AG08395 (cell line): ENCODE results near the gene PASK.

Source experiments
- DNase-seq: peaks from one replicate; pipeline ENCODE4 v3.0.0; 2012; ENCODE audit warnings: mixed read lengths, low spot score

PASK gene

GRCh38 chr2:241126201-241126611 is 23.1 kb downstream of the PASK start:
- no peak for DNase-seq

DNA sequence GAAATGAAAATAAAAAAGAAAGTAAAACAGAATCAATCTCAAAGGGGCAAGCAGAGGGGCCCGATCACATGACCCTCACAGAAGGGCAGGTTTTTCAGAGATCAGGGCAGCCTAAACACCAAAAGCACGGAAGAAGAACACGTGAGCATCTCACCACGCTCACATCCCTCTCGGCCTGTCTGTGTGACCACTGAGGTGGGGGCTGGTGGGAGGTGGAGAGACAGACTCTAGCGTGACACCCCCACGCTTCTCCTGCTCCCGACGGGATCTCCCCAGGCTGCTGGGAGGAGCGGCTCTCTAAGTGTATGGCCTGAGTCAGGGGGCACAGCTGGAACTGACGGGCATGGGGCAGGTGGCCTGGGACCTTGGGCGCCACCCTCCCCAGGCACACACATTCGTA is 23.6 kb downstream of the PASK start:
- DNase-seq, result no peak

DNA sequence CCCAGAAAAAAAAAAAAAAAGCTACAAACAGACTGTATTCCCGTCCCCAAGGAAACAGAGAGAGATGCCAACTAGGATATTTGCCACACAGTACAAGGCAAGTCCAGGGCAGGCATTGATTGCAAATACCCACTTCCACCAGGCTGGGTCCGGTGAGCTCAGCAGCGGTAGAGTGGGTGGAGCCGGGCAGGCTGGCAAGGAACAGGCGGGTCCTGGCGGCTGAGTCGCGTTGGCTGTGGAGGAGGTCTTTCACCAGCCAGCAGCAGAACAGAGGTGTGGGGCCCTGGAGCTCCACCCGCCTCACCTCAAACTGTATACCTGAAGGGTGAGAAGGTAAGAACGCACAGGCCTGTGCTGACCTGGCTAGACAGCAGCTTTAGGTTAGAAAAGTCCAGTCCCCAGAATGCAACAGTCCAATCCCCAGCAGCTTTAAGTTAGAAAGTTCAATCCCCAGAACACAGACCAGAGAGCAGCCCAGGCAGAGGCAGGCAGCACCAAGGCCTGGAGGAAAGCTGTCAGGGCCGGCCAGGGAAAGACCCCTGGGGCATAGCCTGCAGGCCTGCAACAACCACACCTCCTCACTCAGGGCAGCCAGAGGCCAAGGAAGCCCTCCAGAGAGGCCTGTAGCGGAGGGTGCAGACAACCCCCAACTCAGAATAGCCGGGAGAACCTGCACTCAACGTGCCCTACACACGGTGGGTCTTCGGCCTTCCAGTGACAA is 25.3 kb downstream of the PASK start:
- no peak for DNase-seq

GRCh38 chr2:241122376-241123002 is 26.8 kb downstream of the PASK start:
- no peak for DNase-seq

DNA sequence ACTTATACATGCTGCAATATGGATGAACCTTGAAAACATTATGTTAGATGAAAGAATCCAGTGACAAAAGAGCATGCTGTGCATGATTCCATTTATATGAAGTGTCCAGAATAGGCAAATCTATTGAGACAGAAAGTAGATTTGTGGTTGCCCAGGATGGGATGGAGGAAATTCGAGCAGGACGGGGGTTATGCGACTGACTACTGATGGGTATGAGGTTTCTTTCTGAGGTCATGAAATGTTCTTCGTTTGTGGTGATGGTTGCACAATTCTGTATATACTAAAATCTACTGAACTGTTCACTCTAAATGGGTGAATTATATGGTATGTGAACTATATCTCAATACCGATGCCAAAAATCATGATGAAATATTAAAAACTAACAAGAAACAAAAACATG is 28.3 kb downstream of the PASK start:
- no peak for DNase-seq

- no peak for DNase-seq
Observed at GRCh38 chr2:241120440-241120839, 28.8 kb downstream of the PASK start.

- DNase-seq, result no peak
Observed at GRCh38 chr2:241118737-241119505, 30.4 kb downstream of the PASK start.

- DNase-seq, result no peak
Observed at GRCh38 chr2:241116606-241117560, 32.4 kb downstream of the PASK start.

- DNase-seq, result no peak
Observed at GRCh38 chr2:241115361-241115760, 33.9 kb downstream of the PASK start.

- no peak for DNase-seq
Observed at GRCh38 chr2:241114836-241115235, 34.4 kb downstream of the PASK start.

DNA sequence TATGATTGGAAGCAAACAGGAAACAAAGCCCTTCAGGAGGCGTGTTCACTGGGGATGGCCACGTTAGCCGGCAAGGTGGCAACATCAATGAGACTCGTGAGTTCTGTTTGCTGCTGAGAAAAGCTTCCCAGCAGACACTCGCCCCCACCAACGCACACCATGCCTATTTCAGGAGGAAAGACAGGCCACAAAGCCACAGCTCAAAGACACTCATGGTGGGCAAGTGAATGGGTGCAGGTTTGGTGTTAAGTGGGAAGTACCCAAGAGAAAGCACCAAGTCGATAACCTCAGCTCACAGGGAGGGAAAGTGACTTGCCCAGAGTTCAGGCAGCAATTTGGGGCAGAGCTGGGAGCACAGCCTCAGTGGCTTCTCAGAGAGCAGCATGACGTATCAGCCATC is 36.7 kb downstream of the PASK start:
- DNase-seq, result no peak

GRCh38 chr2:241112046-241112445 is 37.2 kb downstream of the PASK start:
- no peak for DNase-seq

DNA sequence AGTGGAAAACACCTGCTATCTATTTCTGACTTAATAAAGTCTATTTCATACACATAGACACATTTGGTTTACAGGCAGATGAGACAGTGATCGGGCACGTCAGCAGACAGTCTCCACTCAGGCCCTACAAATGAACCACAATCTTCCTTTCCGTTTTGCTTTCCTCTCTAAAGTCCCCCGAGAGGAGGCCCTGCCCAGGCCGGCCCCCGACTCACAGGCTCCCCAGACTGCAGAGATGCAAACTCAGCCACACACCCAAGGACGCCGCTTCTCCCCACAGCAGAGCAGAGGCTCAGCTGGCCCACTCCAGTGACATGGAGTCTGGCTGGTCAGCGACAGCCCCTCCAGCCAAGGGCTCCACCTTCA is 37.8 kb downstream of the PASK start:
- DNase-seq, result no peak

DNA sequence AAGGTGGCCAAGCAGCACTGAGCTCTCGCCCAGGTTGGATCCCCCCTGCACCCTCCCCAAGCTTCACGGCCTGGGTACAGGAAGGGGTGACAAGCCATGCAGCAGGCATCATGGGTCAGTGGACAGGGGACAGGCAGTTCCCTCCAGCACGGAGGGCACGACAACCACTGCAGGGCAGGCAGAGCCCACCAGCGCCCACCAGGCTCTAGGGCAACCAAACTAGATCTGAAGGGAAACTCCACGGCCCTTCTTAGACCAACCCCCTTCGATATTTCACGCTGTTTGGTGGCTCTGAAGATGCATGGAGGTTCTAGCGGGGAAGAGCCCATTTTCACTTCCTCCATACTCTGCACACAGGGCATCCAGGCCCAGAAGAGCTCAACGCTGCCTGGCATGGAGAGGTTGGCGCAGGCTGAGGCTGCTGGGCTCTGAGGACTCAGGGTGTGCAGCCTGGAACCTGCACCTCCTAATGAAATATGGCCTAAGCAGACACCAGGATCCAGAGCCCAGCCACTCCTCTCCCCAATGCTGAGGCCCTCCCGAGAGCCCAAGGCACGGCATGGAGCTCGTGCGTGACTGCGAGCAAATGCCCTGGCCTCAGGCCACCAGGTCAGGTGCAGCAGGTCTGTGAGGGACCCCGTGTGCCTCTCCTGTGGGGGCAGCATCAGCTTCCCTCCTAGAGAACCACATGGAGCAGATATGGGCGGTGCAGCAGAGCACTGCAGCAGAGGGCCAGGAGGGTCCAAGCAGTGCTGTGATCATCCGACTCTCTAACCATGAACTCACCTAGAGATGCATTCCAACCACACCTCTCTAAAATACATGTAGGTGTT is 38.4 kb downstream of the PASK start:
- no peak for DNase-seq

DNA sequence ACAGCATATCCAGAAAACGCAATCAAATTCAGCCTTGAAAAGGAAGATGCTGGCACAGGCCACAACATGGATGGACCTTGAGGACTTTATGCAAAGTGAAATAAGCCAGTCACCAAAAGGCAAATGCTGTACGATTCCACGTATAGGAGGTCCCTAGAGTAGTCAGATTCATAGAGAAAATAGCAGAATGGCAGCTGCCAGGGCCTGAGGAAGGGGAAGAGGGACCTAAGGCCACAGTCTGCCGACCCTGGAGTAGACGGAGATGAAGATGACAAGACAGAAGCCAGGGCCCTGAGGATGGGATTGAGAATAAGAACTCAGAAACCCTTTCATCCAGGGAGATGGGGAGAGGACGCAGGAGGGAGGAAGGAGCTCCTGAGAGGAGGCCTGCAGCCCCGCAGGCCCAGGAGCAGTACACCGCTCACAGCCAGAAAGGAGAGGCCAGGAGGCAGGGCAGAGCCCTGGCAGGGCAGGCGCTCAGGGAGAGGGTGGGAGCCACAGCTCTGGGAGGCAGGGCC is 39.1 kb downstream of the PASK start:
- DNase-seq, result no peak

DNA sequence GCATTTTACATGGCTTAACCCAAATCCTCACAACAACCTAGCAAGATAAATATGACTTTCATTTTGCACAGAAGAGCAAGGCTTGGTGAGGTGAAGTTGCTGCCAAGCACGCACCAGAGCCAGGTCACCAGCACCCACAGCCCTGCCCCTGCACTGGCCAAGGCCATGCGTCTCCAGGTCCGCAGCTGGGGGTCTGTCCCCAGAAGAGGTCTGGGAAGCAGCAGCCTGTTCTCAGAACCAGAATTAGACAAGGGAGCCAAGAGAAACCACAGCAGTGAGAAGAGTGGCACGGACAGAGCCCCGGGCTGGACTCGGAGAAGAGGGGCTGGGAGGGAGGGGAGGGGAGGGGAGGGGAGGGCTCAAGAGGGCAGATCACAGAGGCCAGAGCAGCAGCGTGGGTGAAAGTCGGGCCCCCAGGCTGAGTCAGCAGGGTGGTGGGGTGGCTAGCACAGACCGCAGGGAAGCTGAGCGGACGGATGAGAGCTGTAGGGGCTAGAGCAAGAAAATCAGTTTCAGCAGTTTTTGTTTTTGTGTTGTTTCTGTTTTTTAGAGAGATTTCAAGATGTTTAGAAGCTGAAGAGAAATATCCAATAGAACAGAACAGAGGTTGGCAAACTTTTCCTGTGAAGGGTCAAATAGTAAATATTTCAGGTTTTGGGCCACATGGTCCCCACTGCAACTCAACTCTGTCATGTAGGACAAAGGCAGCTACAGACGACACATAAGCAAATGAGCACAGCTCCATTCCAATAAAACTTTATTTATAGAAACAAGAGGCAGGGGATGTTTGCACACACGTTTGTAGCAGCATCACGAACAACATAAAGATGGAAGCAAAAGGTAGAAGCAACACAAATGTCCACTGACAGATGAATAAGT is 39.8 kb downstream of the PASK start:
- DNase-seq, result no peak

GRCh38 chr2:241108271-241109209 is 40.7 kb downstream of the PASK start:
- no peak for DNase-seq

GRCh38 chr2:241107031-241107783 is 42.1 kb downstream of the PASK start:
- no peak for DNase-seq
